Aorta (tissue), 5 donors: Measurements from ENCODE around the gene NOSTRIN. TPM values are rescaled to one million over a fixed set of nuclear protein-coding genes. Genes with fewer than 3 reads are reported as not detected.

ENCODE experiments used
- ATAC-seq: fragments of 200-7000 bp; cut with Tn5 transposase; one replicate; pipeline ENCODE4 v1.9.1; 2022; ENCODE audit warnings: moderate library complexity; ENCODE audit not compliant: low FRiP score
- DNase-seq, 2 donors: peaks; one replicate each; pipeline ENCODE4 v3.0.0-alpha.2; 2020
- H3K27ac ChIP-seq, 2 donors: one replicate each; pipeline ENCODE4 v1.5.1; 2013; ENCODE audit warnings: low read length in 2 of 2, mild to moderate bottlenecking in 2 of 2, moderate library complexity in 2 of 2, control low read depth in 1 of 2, inconsistent platforms in 1 of 2, low read depth in 1 of 2
- H3K27me3 ChIP-seq, 2 donors: one replicate each; pipeline ENCODE4 v1.6.1; 2013; ENCODE audit warnings: control low read depth in 1 of 2, low read length in 1 of 2, mild to moderate bottlenecking in 1 of 2, moderate library complexity in 1 of 2; ENCODE audit not compliant: insufficient read depth in 2 of 2, control insufficient read depth in 1 of 2
- H3K36me3 ChIP-seq, 2 donors: one replicate each; pipeline ENCODE4 v1.6.1; 2013; ENCODE audit warnings: control low read depth in 1 of 2, low read length in 1 of 2, mild to moderate bottlenecking in 1 of 2; ENCODE audit not compliant: insufficient read depth in 2 of 2, control insufficient read depth in 1 of 2
- H3K4me1 ChIP-seq, 2 donors: one replicate each; pipeline ENCODE4 v1.6.1; 2013; ENCODE audit warnings: low read length in 2 of 2, control low read depth in 1 of 2, mild to moderate bottlenecking in 1 of 2, moderate library complexity in 1 of 2; ENCODE audit not compliant: insufficient read depth in 2 of 2, control insufficient read depth in 1 of 2
- H3K4me3 ChIP-seq, 2 donors: one replicate each; pipeline ENCODE4 v1.5.1; 2013; ENCODE audit warnings: low read length in 2 of 2, control low read depth in 1 of 2, mild to moderate bottlenecking in 1 of 2
- H3K9me3 ChIP-seq: one replicate; pipeline ENCODE4 v1.6.1; 2013; ENCODE audit warnings: mild to moderate bottlenecking, low read length; ENCODE audit not compliant: control insufficient read depth
- WGBS, 2 donors: extraction: QIAGEN DNeasy Blood & Tissue Kit; methylation state at CpG; one replicate each; pipeline ENCODE4 v1.1.7; 2013; 5-methylcytosine and 5-hydroxymethylcytosine counted together
- intact Hi-C, 2 donors: fragments of 100-400 bp; cut with DNase I; formaldehyde crosslinking; loops; one replicate each; pipeline versions ENCODE4 v1.14.2 to v1.15.0; 2022
- long read RNA-seq, 2 donors: library from polyadenylated mRNA; unstranded; transcript quantifications; one replicate each; pipeline ENCODE4 v2.0.0, GENCODE V29; 2020 to 2021
- polyA plus RNA-seq, 2 donors: library from polyadenylated mRNA; stranded (reverse); fragments of 200-250 nt; gene quantifications; one replicate each; pipeline ENCODE4 v1.2.3, GENCODE V29; 2013
- total RNA-seq, 2 donors: library from RNA; stranded (reverse); fragmentation: NEBNext Ultra II Directional; extraction: Animal tissue kit (Norgen Biotek cat#: 25700); gene quantifications; one replicate each; pipeline ENCODE4 v1.2.1, GENCODE V29; 2021
- donor health status: healthy with polysubstance abuse.
- donor health status: Bipolar disorder and iron deficiency.
- donor health status: DM: no; HTN: no; CAD: no.
- donor health status: DM: no; HTN: no; CAD: no.
- donor health status: DM: yes; HTN: yes; CAD: no.

The NOSTRIN gene, protein sequence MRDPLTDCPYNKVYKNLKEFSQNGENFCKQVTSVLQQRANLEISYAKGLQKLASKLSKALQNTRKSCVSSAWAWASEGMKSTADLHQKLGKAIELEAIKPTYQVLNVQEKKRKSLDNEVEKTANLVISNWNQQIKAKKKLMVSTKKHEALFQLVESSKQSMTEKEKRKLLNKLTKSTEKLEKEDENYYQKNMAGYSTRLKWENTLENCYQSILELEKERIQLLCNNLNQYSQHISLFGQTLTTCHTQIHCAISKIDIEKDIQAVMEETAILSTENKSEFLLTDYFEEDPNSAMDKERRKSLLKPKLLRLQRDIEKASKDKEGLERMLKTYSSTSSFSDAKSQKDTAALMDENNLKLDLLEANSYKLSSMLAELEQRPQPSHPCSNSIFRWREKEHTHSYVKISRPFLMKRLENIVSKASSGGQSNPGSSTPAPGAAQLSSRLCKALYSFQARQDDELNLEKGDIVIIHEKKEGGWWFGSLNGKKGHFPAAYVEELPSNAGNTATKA
- total RNA-seq = 10 to 100 TPM; 45.3 to 46.4 TPM
- polyA plus RNA-seq = 1 to 10 TPM in 1 of 2 donors, under 1 TPM in 1; 0.10 to 6.0 TPM
- long read RNA-seq, donor 1, transcript NOSTRIN-201 (16 exons, 2,294 nt) = major isoform, 34 of 80 reads
- long read RNA-seq, donor 1, partial matches to known transcripts = 14 of 80 reads
- long read RNA-seq, donor 1, other reads (novel, unspliced or antisense) = 30 of 80 reads
- long read RNA-seq, donor 2, transcript NOSTRIN-201 (16 exons, 2,294 nt) = major isoform, 5 of 14 reads
- long read RNA-seq, donor 2, partial matches to known transcripts = 1 of 14 reads
- long read RNA-seq, donor 2, other reads (novel, unspliced or antisense) = 7 of 14 reads

DNA sequence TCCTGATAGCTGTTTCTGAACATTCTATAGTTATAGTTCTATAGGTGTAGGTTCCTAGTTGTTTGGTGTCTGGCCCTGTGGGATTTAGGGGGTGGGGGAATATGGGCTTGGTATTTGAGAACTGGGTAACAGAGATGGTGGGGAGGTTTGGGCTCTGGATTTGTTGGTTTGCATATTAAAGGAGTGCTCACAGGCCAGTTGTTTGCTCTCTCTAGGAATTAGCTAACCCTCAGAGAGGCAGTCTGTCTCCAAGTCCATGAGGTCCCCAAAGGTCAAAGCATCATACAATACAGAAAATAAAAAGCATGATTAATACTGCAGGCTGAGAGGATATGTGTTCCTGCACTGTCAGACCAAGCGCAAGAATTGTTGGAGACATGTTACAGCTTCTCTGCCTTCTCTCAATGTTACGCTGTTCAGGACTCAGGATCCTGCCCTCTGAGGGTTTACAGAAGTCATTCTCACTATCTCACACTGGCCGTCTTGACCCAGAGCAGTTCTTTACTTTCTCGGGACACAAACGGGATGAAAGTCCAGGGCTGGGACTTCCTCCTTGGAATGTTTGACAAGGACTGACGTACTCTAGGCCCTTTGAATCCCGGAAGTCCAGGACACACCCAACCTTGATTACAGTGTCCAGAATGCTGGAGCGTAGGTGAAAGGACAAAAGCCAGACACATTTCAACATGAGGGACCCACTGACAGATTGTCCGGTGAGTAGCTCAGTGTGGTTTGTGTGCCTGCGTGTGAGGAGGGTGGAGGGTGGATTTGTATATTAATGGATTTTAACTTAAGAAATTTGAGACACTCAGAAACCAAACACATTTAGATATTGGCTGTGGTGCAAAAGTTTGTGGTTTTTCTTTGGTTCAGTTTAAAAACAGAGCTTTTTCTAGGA is at the start of gene NOSTRIN:
TSS of gene NOSTRIN (plus strand) at position 677 of the 898 bp plus-strand sequence. CDS start at position 687, 10 bp downstream.
- Histone ChIP-seq H3K27ac (no peak within 1 kb of the TSS), H3K4me3 (no peak within 1 kb of the TSS), H3K4me1 (no peaks in the 10 kb centered on the region), H3K9me3 (no peaks in the 10 kb centered on the region), H3K27me3 (no peaks in the 10 kb centered on the region), H3K36me3 (no peaks in the 10 kb centered on the region)
- DNase-seq (no peak), ATAC-seq (peak; percentile 55)
- intact Hi-C loops = no loop called here
- 74 to 80% methylated on average over 10 of the region's 10 CpGs for WGBS, 2 donors

DNA sequence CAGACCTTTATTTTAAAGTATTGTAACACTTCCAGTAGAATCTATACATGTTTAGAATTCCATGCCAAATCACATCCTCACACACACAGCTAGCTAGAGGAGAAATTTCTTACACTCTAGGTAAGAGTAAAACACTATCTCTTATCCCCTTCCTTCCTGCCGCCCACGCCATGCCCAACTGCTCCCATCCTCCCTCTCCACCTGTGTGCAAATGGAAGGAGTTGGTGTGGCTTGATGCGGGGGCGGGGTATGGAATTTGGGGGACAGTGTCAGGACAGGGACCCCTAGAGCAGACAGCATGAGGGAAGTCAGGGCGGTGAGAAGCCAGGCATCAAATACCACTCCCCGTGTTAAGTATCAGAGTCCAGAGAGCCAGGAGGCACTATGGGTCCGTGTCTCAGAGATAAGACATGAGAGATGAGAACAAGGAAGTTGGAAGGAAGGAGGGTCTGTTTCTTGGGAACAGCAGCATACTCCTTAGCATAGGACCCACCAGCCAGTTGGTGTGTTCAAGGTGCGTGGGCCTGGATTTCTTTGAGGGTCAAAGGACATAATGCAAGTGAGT is 48.6 kb upstream of the NOSTRIN start:
- Histone ChIP-seq H3K36me3 (no peaks in the 10 kb centered on the region), H3K4me3 (no peak overlapping the region), H3K27me3 (no peaks in the 10 kb centered on the region), H3K4me1 (no peaks in the 10 kb centered on the region), H3K27ac (no peak overlapping the region), H3K9me3 (no peaks in the 10 kb centered on the region)
- intact Hi-C loops = no loop called here
- 97 to 99% methylated on average over 8 of the region's 8 CpGs for whole genome bisulfite sequencing, 2 donors
- DNase-seq (no peak), ATAC-seq (no peak)

DNA sequence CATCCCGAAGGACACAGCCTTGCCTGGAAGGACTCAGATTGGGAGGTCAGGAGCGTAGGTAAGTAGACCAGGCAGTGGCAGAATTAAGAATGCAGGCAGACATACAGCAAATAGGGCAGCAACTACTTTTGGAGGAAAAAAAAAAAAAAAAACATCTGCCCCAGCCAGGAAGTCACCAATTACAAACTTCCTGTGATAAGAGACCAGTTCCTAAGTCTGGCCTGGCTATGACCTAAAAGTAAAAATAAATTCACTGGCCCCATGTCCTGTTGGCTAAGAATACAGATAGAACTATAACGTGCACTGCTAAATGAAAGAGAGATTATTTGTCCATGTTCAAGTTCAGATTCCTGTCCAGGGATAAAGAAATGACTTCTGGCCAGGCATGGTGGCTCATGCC is 45.2 kb upstream of the NOSTRIN start:
- Histone ChIP-seq H3K4me3 (no peak overlapping the region), H3K27ac (no peak overlapping the region), H3K9me3 (no peaks in the 10 kb centered on the region), H3K27me3 (no peaks in the 10 kb centered on the region), H3K36me3 (no peaks in the 10 kb centered on the region), H3K4me1 (no peaks in the 10 kb centered on the region)
- whole genome bisulfite sequencing, 2 donors = 53 to 54% methylated on average over 3 of the region's 3 CpGs
- DNase-seq = no peak
- intact Hi-C loops = loop anchor here (5.0 kb wide), 1 partner anchor 410 kb away; no protein-coding TSS in a partner anchor
- no peak for ATAC-seq

GRCh38 chr2:168758970-168759820 is 43.2 kb upstream of the NOSTRIN start:
- no peaks in the 10 kb centered on the region for H3K36me3 ChIP-seq
- intact Hi-C loops = loop anchor here (5.0 kb wide), 1 partner anchor 412 kb away; no protein-coding TSS in a partner anchor
- no peak for DNase-seq

GRCh38 chr2:168765401-168765800 is 37.0 kb upstream of the NOSTRIN start:
- Histone ChIP-seq H3K27ac (no peak overlapping the region), H3K9me3 (no peaks in the 10 kb centered on the region), H3K36me3 (no peaks in the 10 kb centered on the region), H3K4me1 (no peaks in the 10 kb centered on the region), H3K4me3 (no peak overlapping the region), H3K27me3 (no peaks in the 10 kb centered on the region)
- intact Hi-C loops = no loop called here
- 67 to 91% methylated on average over 1 of the region's 1 CpG for WGBS, 2 donors
- ATAC-seq (no peak), DNase-seq (no peak)

More at GRCh38 chr2:168758970-168759820, 43.2 kb upstream of the NOSTRIN start:
- WGBS, 2 donors = 14 to 19% methylated on average over 3 of the region's 3 CpGs
- Histone ChIP-seq H3K4me3 (no peak overlapping the region), H3K4me1 (no peaks in the 10 kb centered on the region), H3K27me3 (no peaks in the 10 kb centered on the region), H3K9me3 (no peaks in the 10 kb centered on the region), H3K27ac (no peak overlapping the region)
- peak; percentile 68 for ATAC-seq

GRCh38 chr2:168766600-168766999 is 35.8 kb upstream of the NOSTRIN start:
- Histone ChIP-seq H3K4me3 (no peak overlapping the region), H3K27me3 (no peaks in the 10 kb centered on the region), H3K4me1 (no peaks in the 10 kb centered on the region), H3K9me3 (no peaks in the 10 kb centered on the region), H3K36me3 (no peaks in the 10 kb centered on the region), H3K27ac (no peak overlapping the region)
- ATAC-seq = no peak
- 85 to 89% methylated on average over 2 of the region's 2 CpGs for WGBS, 2 donors
- intact Hi-C loops = no loop called here
- DNase-seq = no peak

DNA sequence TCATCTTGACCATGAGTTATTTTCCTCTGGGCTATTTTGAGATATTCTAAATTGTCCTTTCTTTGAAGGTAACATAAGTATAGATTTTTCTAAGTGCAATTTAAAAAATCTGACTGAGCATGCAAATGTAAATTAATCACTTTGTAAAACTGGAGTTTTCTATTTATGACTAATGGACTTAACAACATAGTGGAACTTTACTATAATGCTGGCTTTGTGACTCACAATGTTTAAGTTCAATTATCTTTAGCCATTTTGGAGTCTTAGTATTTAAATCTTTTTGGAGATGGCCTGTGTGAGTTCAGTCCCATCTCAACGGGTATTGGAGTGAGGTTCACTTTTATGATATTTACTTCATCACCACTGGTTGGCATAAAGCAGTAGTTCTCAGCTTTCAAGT is 35.2 kb upstream of the NOSTRIN start:
- Histone ChIP-seq H3K27ac (no peak overlapping the region), H3K9me3 (no peaks in the 10 kb centered on the region), H3K27me3 (no peaks in the 10 kb centered on the region), H3K4me1 (no peaks in the 10 kb centered on the region), H3K4me3 (no peak overlapping the region), H3K36me3 (no peaks in the 10 kb centered on the region)
- intact Hi-C loops = no loop called here
- DNase-seq (no peak), ATAC-seq (no peak)
- WGBS, 2 donors = 30 to 36% methylated on average over 1 of the region's 1 CpG
